ENCODE measurements around the gene SLC12A8.

DNA sequence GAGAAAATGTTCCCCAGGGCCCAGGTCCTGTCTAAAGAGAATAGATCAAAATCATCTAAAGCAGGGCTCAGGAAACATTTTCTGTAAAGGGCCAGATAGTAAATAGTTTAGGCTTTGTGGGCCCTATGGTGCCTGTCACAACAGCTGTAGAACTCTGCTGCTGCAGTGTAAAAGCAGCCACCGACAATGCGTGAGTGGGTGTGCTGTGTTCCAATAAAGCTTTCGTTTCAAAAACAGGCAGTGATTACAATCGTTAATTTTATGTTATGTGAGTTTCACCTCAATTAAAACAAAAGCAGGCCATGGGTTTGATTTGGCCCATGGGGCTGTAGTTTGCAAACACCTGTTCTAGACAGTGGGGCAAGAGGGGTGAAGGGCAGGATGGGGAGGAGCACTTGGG, 144.3 kb downstream of the SLC12A8 start:
- TF ChIP-seq, protein P1, sequence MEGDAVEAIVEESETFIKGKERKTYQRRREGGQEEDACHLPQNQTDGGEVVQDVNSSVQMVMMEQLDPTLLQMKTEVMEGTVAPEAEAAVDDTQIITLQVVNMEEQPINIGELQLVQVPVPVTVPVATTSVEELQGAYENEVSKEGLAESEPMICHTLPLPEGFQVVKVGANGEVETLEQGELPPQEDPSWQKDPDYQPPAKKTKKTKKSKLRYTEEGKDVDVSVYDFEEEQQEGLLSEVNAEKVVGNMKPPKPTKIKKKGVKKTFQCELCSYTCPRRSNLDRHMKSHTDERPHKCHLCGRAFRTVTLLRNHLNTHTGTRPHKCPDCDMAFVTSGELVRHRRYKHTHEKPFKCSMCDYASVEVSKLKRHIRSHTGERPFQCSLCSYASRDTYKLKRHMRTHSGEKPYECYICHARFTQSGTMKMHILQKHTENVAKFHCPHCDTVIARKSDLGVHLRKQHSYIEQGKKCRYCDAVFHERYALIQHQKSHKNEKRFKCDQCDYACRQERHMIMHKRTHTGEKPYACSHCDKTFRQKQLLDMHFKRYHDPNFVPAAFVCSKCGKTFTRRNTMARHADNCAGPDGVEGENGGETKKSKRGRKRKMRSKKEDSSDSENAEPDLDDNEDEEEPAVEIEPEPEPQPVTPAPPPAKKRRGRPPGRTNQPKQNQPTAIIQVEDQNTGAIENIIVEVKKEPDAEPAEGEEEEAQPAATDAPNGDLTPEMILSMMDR (IDR thresholded peaks at IDR 0.05; ENCODE audit: low read depth, low read length), result no peak
- TF ChIP-seq, protein P2, sequence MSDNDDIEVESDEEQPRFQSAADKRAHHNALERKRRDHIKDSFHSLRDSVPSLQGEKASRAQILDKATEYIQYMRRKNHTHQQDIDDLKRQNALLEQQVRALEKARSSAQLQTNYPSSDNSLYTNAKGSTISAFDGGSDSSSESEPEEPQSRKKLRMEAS (IDR thresholded peaks at IDR 0.05; ENCODE audit: low read depth, low read length), result no peak
